CD14-positive monocyte (primary cell): ENCODE measurements around the gene CCNG2. TPM values are rescaled to one million over a fixed set of nuclear protein-coding genes. Genes with fewer than 3 reads are reported as not detected.

ENCODE experiments used
- DNase-seq, 3 donors: peaks; one replicate each; pipeline ENCODE4 v3.0.0-alpha.2; 2011 to 2022
- H2AFZ ChIP-seq: 2 replicates; pipeline ENCODE4 v1.6.0; 2012; ENCODE audit warnings: mild to moderate bottlenecking, low read depth, low read length, inconsistent platforms; ENCODE audit not compliant: insufficient read depth, poor library complexity, severe bottlenecking
- H3K27ac ChIP-seq, 2 donors: 1 replicate in 1 of 2; 2 replicates in 1 of 2; pipeline ENCODE4 v1.5.1; 2012 to 2013; ENCODE audit warnings: low read length in 2 of 2, control low read depth in 1 of 2, inconsistent platforms in 1 of 2, low read depth in 1 of 2, mild to moderate bottlenecking in 1 of 2
- H3K27me3 ChIP-seq, 2 donors: one replicate each; pipeline versions ENCODE4 v1.6.0 to v1.6.1; 2011 to 2013; ENCODE audit warnings: low read length in 2 of 2; ENCODE audit not compliant: control insufficient read depth in 2 of 2, insufficient read depth in 2 of 2
- H3K36me3 ChIP-seq, 2 donors: replicated peaks in 1 of 2; 1 replicate in 1 of 2; 2 replicates in 1 of 2; pipeline versions ENCODE4 v1.5.1 to v1.6.1; 2012 to 2013; ENCODE audit warnings: low read length in 2 of 2, control low read depth in 1 of 2, inconsistent platforms in 1 of 2, mild to moderate bottlenecking in 1 of 2; ENCODE audit not compliant: insufficient read depth in 2 of 2, control insufficient read depth in 1 of 2
- H3K4me1 ChIP-seq, 2 donors: 1 replicate in 1 of 2; 2 replicates in 1 of 2; pipeline versions ENCODE4 v1.5.1 to v1.6.1; 2012 to 2013; ENCODE audit warnings: low read length in 2 of 2, control low read depth in 1 of 2, inconsistent platforms in 1 of 2, mild to moderate bottlenecking in 1 of 2, moderate library complexity in 1 of 2; ENCODE audit not compliant: insufficient read depth in 2 of 2, control insufficient read depth in 1 of 2
- H3K4me2 ChIP-seq: replicated peaks from 2 replicates; pipeline ENCODE3; 2012; ENCODE audit warnings: low read length, moderate library complexity, mild to moderate bottlenecking; ENCODE audit not compliant: poor library complexity, severe bottlenecking; ENCODE audit errors: extremely low read depth
- H3K4me3 ChIP-seq, 3 experiments: fragments of 200-600 bp in 1 of 3; sonication (generic) in 1 of 3; replicated peaks in 1 of 3; 1 replicate in 2 of 3; 2 replicates in 1 of 3; pipeline ENCODE4 v1.5.1; 2011 to 2013; ENCODE audit warnings: low read length in 3 of 3, mild to moderate bottlenecking in 3 of 3, control low read depth in 2 of 3, low read depth in 2 of 3, inconsistent platforms in 1 of 3, moderate library complexity in 1 of 3
- H3K79me2 ChIP-seq: 2 replicates; pipeline ENCODE4 v1.6.0; 2012; ENCODE audit warnings: mild to moderate bottlenecking, control low read depth, inconsistent platforms, low read length, moderate library complexity; ENCODE audit not compliant: insufficient read depth
- H3K9ac ChIP-seq: 2 replicates; pipeline ENCODE4 v1.6.0; 2017; ENCODE audit warnings: low read length, mild to moderate bottlenecking; ENCODE audit not compliant: insufficient read depth, poor library complexity, severe bottlenecking
- H3K9me3 ChIP-seq, 2 donors: replicated peaks in 1 of 2; 1 replicate in 1 of 2; 2 replicates in 1 of 2; pipeline versions ENCODE4 v1.5.1 to v1.6.1; 2012 to 2013; ENCODE audit warnings: low read length in 2 of 2, control low read depth in 1 of 2; ENCODE audit not compliant: control insufficient read depth in 1 of 2, insufficient read depth in 1 of 2
- H4K20me1 ChIP-seq: 2 replicates; pipeline ENCODE4 v1.6.0; 2012; ENCODE audit warnings: mild to moderate bottlenecking, low read length, control low read depth, moderate library complexity; ENCODE audit not compliant: insufficient read depth
- H3K27ac Mint-ChIP-seq, 7 donors: one replicate each; pipeline ENCODE4 v1.8.0; 2020; ENCODE audit warnings: mild to moderate bottlenecking in 7 of 7, mixed read lengths in 7 of 7, moderate library complexity in 6 of 7, inconsistent platforms in 2 of 7
- H3K27me3 Mint-ChIP-seq, 3 donors: one replicate each; pipeline ENCODE4 v1.8.0; 2021 to 2022; ENCODE audit warnings: low read depth in 3 of 3, mild to moderate bottlenecking in 3 of 3, mixed read lengths in 3 of 3, moderate library complexity in 3 of 3, inconsistent platforms in 1 of 3
- H3K36me3 Mint-ChIP-seq, 2 donors: one replicate each; pipeline ENCODE4 v1.8.0; 2020; ENCODE audit warnings: mixed read lengths in 2 of 2, inconsistent platforms in 1 of 2, mild to moderate bottlenecking in 1 of 2
- H3K4me1 Mint-ChIP-seq: one replicate; pipeline ENCODE4 v1.8.0; 2020; ENCODE audit warnings: mild to moderate bottlenecking, mixed read lengths
- H3K4me3 Mint-ChIP-seq, 2 donors: one replicate each; pipeline ENCODE4 v1.8.0; 2020; ENCODE audit warnings: mild to moderate bottlenecking in 2 of 2, mixed read lengths in 2 of 2, moderate library complexity in 1 of 2
- H3K9me3 Mint-ChIP-seq, 7 donors: one replicate each; pipeline ENCODE4 v1.8.0; 2020 to 2022; ENCODE audit warnings: mixed read lengths in 7 of 7, mild to moderate bottlenecking in 6 of 7, moderate library complexity in 6 of 7, inconsistent platforms in 2 of 7
- WGBS: methylation state at CpG from one replicate; pipeline ENCODE4 v1.1.5; 2013; ENCODE audit warnings: missing lambda C conversion rate; ENCODE audit not compliant: insufficient coverage; 5-methylcytosine and 5-hydroxymethylcytosine counted together
- intact Hi-C, 2 donors: fragments of 100-400 bp; cut with micrococcal nuclease; formaldehyde crosslinking; loops; one replicate each; pipeline versions ENCODE4 v1.15.0 to v1.15.1; 2023
- polyA plus RNA-seq, 3 donors: library from polyadenylated mRNA; depleted of rRNA in 1 of 3; unstranded in 2 of 3; stranded (reverse) in 1 of 3; fragments of 300-500 nt in 2 of 3; fragments of >200 nt in 1 of 3; fragmentation: Illumina TruSeq in 2 of 3; gene quantifications; 1 replicate in 2 of 3; 2 replicates in 1 of 3; pipeline ENCODE4 v1.2.3, GENCODE V29; 2012 to 2021
- TF ChIP-seq, protein P1 (sequence below): fragments of 200-600 bp; IDR thresholded peaks from one replicate; pipeline ENCODE4 v1.8.0; 2022; ENCODE audit warnings: antibody characterized with exemption, mild to moderate bottlenecking

The CCNG2 gene
- polyA plus RNA-seq, 3 donors: 17.6 to 26.4 (median 23.3) TPM

- Histone ChIP-seq H3K27ac (peak overlapping the region; percentile 84 to 86), H3K4me3 (peak overlapping the region; percentile 66 to 100 (median 95)), H2AFZ (peak overlapping the region; percentile 88), H3K9me3 (no peaks in the 10 kb centered on the region), H4K20me1 (peaks cover 32% of the 10 kb centered on the region), H3K79me2 (peaks cover 41% of the 10 kb centered on the region), H3K9ac (peak overlapping the region; percentile 86), H3K27me3 (no peaks in the 10 kb centered on the region), H3K4me1 (peaks cover 49 to 55% of the 10 kb centered on the region in 2 donors), H3K36me3 (peaks cover 25 to 30% of the 10 kb centered on the region in 2 donors), H3K4me2 (peak overlapping the region; percentile 87)
- WGBS: 0% methylated on average over 17 of the region's 17 CpGs
- H3K9me3 Mint-ChIP-seq: no peaks in the 10 kb centered on the region
- peak; percentile 98 to 99 (median 99) for DNase-seq
- H3K27me3 Mint-ChIP-seq: no peaks in the 10 kb centered on the region
- H3K27ac Mint-ChIP-seq: peak overlapping the region; percentile 93 to 100 (median 99)
- TF ChIP-seq, protein P1, sequence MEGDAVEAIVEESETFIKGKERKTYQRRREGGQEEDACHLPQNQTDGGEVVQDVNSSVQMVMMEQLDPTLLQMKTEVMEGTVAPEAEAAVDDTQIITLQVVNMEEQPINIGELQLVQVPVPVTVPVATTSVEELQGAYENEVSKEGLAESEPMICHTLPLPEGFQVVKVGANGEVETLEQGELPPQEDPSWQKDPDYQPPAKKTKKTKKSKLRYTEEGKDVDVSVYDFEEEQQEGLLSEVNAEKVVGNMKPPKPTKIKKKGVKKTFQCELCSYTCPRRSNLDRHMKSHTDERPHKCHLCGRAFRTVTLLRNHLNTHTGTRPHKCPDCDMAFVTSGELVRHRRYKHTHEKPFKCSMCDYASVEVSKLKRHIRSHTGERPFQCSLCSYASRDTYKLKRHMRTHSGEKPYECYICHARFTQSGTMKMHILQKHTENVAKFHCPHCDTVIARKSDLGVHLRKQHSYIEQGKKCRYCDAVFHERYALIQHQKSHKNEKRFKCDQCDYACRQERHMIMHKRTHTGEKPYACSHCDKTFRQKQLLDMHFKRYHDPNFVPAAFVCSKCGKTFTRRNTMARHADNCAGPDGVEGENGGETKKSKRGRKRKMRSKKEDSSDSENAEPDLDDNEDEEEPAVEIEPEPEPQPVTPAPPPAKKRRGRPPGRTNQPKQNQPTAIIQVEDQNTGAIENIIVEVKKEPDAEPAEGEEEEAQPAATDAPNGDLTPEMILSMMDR: no peak
- intact Hi-C loops: loop anchor here (2.0 to 10.0 kb wide), 5 partner anchors 36 to 942 kb away; partner anchors contain the start of genes CCNI (in 1 of the 2) and SCARB2 (in 1 of the 2)
- peaks cover 13 to 16% of the 10 kb centered on the region in 2 donors for H3K36me3 Mint-ChIP-seq
- H3K4me3 Mint-ChIP-seq: peak overlapping the region; percentile 99
- H3K4me1 Mint-ChIP-seq: peaks cover 50% of the 10 kb centered on the region
Observed at GRCh38 chr4:77156533-77156911, 485 bp upstream of the CCNG2 start.

GRCh38 chr4:77157859-77158486 is 966 bp downstream of the CCNG2 start:
- H3K36me3 Mint-ChIP-seq: peaks cover 25 to 31% of the 10 kb centered on the region in 2 donors
- peak overlapping the region; percentile 99 for H3K4me3 Mint-ChIP-seq
- H3K9me3 Mint-ChIP-seq: no peaks in the 10 kb centered on the region
- Histone ChIP-seq H2AFZ (peak overlapping the region; percentile 88), H3K4me3 (peak overlapping the region; percentile 66 to 100 (median 95)), H3K27me3 (no peaks in the 10 kb centered on the region), H3K79me2 (peaks cover 50% of the 10 kb centered on the region), H3K4me1 (peaks cover 45 to 51% of the 10 kb centered on the region in 2 donors), H3K9me3 (no peaks in the 10 kb centered on the region), H3K9ac (peak overlapping the region; percentile 86), H3K27ac (peak overlapping the region; percentile 84 to 86), H3K36me3 (peaks cover 39 to 44% of the 10 kb centered on the region in 2 donors), H3K4me2 (peak overlapping the region; percentile 87), H4K20me1 (peaks cover 46% of the 10 kb centered on the region)
- intact Hi-C loops: loop anchor here (1.0 to 10.0 kb wide), 6 partner anchors 34 to 943 kb away; partner anchors contain the start of genes CCNI (in 1 of the 2) and SCARB2 (in 1 of the 2)
- H3K4me1 Mint-ChIP-seq: peaks cover 46% of the 10 kb centered on the region
- WGBS: under 1% methylated on average over 45 of the region's 53 CpGs
- peak; percentile 78 to 89 (median 78) for DNase-seq
- peak overlapping the region; percentile 80 to 93 (median 90) for H3K27ac Mint-ChIP-seq
- no peaks in the 10 kb centered on the region for H3K27me3 Mint-ChIP-seq
- TF ChIP-seq, protein P1: no peak
